GM04504 (cell line): Measurements from ENCODE around the gene ABCB8.

Source experiments
- DNase-seq: peaks from one replicate; pipeline ENCODE4 v3.0.0-alpha.2; 2012; ENCODE audit warnings: low read depth

ABCB8 gene

GRCh38 chr7:151028131-151028947 is at the start of gene ABCB8:
ABCB8 (plus strand) TSS chr7:151028450; CDS start chr7:151028516, 66 bp downstream.
- peak; percentile 99 for DNase-seq

- DNase-seq = no peak
Observed at GRCh38 chr7:150979713-150980390, 48.4 kb upstream of the ABCB8 start.

- DNase-seq = no peak
Observed at GRCh38 chr7:150980663-150981062, 47.6 kb upstream of the ABCB8 start.

GRCh38 chr7:150981644-150982043 is 46.6 kb upstream of the ABCB8 start:
- no peak for DNase-seq

GRCh38 chr7:150982351-150982750 is 45.9 kb upstream of the ABCB8 start:
- DNase-seq = no peak

GRCh38 chr7:150983893-150984368 is 44.3 kb upstream of the ABCB8 start:
- peak; percentile 9 for DNase-seq

GRCh38 chr7:150986099-150986512 is 42.1 kb upstream of the ABCB8 start:
- peak; percentile 17 for DNase-seq

GRCh38 chr7:150986556-150986955 is 41.7 kb upstream of the ABCB8 start:
- DNase-seq = no peak

GRCh38 chr7:150988230-150989226 is 39.7 kb upstream of the ABCB8 start:
- no peak for DNase-seq

- DNase-seq = no peak
Observed at GRCh38 chr7:150989456-150989855, 38.8 kb upstream of the ABCB8 start.

- DNase-seq = no peak
Observed at GRCh38 chr7:150990416-150991186, 37.6 kb upstream of the ABCB8 start, which contains the start of gene NOS3. NOS3 (plus strand) TSS chr7:150991017; CDS start chr7:150993804, 2,787 bp downstream.

- no peak for DNase-seq
Observed at GRCh38 chr7:150992051-150992640, 36.1 kb upstream of the ABCB8 start.

- DNase-seq = no peak
Observed at GRCh38 chr7:150992833-150993302, 35.4 kb upstream of the ABCB8 start.

- no peak for DNase-seq
Observed at GRCh38 chr7:150993511-150993910, 34.7 kb upstream of the ABCB8 start.

GRCh38 chr7:150994141-150994837 is 34.0 kb upstream of the ABCB8 start:
- DNase-seq = no peak

GRCh38 chr7:150994838-150995510 is 33.3 kb upstream of the ABCB8 start:
- no peak for DNase-seq

- no peak for DNase-seq
Observed at GRCh38 chr7:150996376-150997074, 31.7 kb upstream of the ABCB8 start.

- DNase-seq = no peak
Observed at GRCh38 chr7:150997075-150997511, 31.2 kb upstream of the ABCB8 start.

- no peak for DNase-seq
Observed at GRCh38 chr7:150997817-150998216, 30.4 kb upstream of the ABCB8 start.
